ENCODE measurements around the gene CDCP1.

DNA sequence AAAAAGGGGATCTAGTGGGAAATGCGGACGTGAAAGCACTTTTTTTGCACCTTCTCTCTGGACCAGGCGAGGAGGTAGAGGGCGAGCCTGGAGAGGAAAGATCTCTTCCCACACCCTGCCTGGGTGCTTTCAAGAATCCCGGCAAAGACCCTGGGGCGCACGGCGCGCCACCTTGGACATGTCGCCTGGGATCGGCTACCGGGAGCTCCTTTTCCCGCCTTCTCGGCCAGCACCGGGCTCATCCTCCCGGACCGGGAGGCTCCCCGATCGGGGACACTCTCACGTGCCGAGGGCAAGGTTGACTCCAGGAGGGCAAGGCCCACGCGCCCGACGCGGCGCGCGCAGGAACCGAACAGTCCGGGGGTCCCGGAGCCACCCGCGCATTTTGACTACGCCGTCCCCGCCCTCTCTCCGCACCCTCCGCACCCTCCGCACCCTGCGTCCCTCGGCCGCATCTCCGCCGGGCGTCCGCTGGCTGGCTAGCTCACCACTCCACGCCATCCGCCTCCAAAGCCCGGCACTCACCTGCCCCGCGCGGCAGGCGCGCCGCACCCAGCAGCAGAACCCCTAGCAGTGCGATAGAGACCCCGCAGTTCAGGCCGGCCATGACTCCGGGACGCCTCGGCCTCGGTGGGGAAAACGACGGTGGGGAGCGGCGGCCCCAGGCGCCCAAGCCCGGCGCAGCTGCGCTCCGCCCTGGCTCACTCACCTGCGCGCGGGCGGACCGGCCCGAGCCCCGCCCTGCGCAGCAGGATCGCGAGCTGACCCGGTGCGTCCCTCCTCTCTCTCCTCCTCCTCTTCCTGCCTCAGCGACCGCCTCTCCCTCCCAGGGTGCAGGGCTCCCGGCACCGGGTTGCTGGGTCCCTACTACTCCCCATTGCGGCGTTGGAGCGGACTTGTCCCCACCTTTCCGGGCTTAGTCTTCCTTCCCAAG lies at the start of gene CDCP1:
- no peak for TF ChIP-seq POLR2A (IDR thresholded peaks at IDR 0.05; ENCODE audit: extremely low read depth, insufficient read length)
- TF ChIP-seq, protein P1, sequence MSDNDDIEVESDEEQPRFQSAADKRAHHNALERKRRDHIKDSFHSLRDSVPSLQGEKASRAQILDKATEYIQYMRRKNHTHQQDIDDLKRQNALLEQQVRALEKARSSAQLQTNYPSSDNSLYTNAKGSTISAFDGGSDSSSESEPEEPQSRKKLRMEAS (IDR thresholded peaks at IDR 0.05; ENCODE audit: low read depth, low read length): no peak

Measured in NB4 (cell line).